ENCODE measurements around the gene EFNA1. TPM values are rescaled to one million over a fixed set of nuclear protein-coding genes. Genes with fewer than 3 reads are reported as not detected.

Gene EFNA1
- total and polyA plus RNA-seq, 2 of the 13 experiments (the other 11 are each of a cell fraction or from before 2014, with no cell fraction given) = 81.8 to 874 TPM

DNA sequence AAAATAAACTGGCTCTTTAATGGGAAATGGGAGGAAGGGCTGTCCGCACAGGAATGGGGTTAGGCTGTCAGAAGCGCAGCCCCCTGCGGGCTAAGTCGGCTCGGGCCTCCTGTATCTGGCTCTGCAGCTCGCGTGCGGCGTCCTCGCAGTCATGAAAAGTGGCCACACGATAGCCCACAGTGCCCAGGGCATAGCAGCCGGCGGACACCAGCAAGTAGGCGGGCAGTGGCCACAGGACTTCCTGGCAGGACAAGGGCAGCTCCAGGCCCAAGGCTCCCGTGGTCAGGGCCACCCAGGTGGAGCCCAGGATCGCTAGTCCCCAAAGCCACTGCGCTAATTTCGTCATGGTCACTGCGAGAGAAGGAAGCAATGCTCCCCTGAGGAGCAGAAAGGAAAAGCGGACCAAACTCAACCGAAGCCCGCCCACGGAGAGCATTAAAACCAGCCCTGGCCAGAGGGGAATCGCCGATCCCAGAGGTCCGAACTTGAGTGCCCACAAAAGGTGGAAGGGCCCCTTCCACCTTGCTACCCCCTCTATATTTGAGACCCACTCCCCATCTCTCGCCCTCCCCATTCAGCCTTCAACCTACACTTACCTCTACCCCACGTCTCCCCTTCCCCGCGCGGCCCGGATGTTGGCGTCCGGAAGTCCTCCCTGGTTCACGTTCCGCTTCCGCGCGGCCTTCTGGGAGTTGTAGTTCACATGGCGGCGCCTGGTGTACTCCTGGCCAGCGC lies 12.4 kb downstream of the EFNA1 start, which contains the start of gene DPM3 (continued):
- TF ChIP-seq, protein P1, sequence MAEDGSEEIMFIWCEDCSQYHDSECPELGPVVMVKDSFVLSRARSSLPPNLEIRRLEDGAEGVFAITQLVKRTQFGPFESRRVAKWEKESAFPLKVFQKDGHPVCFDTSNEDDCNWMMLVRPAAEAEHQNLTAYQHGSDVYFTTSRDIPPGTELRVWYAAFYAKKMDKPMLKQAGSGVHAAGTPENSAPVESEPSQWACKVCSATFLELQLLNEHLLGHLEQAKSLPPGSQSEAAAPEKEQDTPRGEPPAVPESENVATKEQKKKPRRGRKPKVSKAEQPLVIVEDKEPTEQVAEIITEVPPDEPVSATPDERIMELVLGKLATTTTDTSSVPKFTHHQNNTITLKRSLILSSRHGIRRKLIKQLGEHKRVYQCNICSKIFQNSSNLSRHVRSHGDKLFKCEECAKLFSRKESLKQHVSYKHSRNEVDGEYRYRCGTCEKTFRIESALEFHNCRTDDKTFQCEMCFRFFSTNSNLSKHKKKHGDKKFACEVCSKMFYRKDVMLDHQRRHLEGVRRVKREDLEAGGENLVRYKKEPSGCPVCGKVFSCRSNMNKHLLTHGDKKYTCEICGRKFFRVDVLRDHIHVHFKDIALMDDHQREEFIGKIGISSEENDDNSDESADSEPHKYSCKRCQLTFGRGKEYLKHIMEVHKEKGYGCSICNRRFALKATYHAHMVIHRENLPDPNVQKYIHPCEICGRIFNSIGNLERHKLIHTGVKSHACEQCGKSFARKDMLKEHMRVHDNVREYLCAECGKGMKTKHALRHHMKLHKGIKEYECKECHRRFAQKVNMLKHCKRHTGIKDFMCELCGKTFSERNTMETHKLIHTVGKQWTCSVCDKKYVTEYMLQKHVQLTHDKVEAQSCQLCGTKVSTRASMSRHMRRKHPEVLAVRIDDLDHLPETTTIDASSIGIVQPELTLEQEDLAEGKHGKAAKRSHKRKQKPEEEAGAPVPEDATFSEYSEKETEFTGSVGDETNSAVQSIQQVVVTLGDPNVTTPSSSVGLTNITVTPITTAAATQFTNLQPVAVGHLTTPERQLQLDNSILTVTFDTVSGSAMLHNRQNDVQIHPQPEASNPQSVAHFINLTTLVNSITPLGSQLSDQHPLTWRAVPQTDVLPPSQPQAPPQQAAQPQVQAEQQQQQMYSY (CRISPR knock-in tag; IDR thresholded peaks at IDR 0.05) = no peak
- TF ChIP-seq ZNF335 (CRISPR knock-in tag; IDR thresholded peaks at IDR 0.05) (no peak), POLR2A (IDR thresholded peaks at IDR 0.05; ENCODE audit: insufficient read depth in 1 of 2, low read depth in 2 of 2, low read length in 2 of 2) (peak; percentile 33 to 66; a peak in 1 of 4 replicates), FOXK1 (CRISPR knock-in tag; IDR thresholded peaks at IDR 0.05; ENCODE audit: borderline replicate concordance, low read depth) (peak; percentile 76; the same call in 1 of the 2 replicates), GATA4 (IDR thresholded peaks at IDR 0.05; ENCODE audit: borderline replicate concordance, low read depth) (no peak), KDM1A (CRISPR knock-in tag; IDR thresholded peaks at IDR 0.05) (no peak), MAFF (IDR thresholded peaks at IDR 0.05; ENCODE audit: low read depth, low read length) (no peak), KMT2B (CRISPR knock-in tag; IDR thresholded peaks at IDR 0.05) (peak; percentile 79), RFXAP (CRISPR knock-in tag; IDR thresholded peaks at IDR 0.05; ENCODE audit: borderline replicate concordance) (no peak), POGZ (CRISPR knock-in tag; IDR thresholded peaks at IDR 0.05) (peak; percentile 11; the same call in 1 of the 2 replicates), ARID2 (CRISPR knock-in tag; IDR thresholded peaks at IDR 0.05; ENCODE audit: borderline replicate concordance) (no peak), ZFP36 (IDR thresholded peaks at IDR 0.05; ENCODE audit: borderline replicate concordance, low read depth, low read length, partially characterized antibody) (no peak), RARG (CRISPR knock-in tag; IDR thresholded peaks at IDR 0.05; ENCODE audit: low read depth) (no peak), BCL6 (CRISPR knock-in tag; IDR thresholded peaks at IDR 0.05) (peak; percentile 7; the same call in 1 of the 2 replicates), MEF2D (CRISPR knock-in tag; IDR thresholded peaks at IDR 0.05) (peak; percentile 61), ZIK1 (CRISPR knock-in tag; IDR thresholded peaks at IDR 0.05; ENCODE audit: borderline replicate concordance, low read depth) (0 out of 2 replicates have a peak, but pooled peaks have one; percentile 76), SETDB1 (CRISPR knock-in tag; IDR thresholded peaks at IDR 0.05; ENCODE audit: borderline replicate concordance) (no peak), FLYWCH1 (CRISPR knock-in tag; IDR thresholded peaks at IDR 0.05) (no peak), FOXM1 (CRISPR knock-in tag; IDR thresholded peaks at IDR 0.05) (no peak), MTA3 (CRISPR knock-in tag; IDR thresholded peaks at IDR 0.05) (no peak), SATB2 (CRISPR knock-in tag; IDR thresholded peaks at IDR 0.05) (no peak), ZMYM3 (CRISPR knock-in tag; IDR thresholded peaks at IDR 0.05) (no peak), RFX3 (CRISPR knock-in tag; IDR thresholded peaks at IDR 0.05) (no peak), ZNF331 (CRISPR knock-in tag; IDR thresholded peaks at IDR 0.05) (no peak; the same call in 1 of the 2 replicates), GABPA (IDR thresholded peaks at IDR 0.05; ENCODE audit: low read depth, low read length) (peak; percentile 98), GABPA (CRISPR knock-in tag; IDR thresholded peaks at IDR 0.05; ENCODE audit: low read depth) (peak; percentile 100), ZNF3 (CRISPR knock-in tag; IDR thresholded peaks at IDR 0.05) (no peak)
- TF ChIP-seq, protein P2, sequence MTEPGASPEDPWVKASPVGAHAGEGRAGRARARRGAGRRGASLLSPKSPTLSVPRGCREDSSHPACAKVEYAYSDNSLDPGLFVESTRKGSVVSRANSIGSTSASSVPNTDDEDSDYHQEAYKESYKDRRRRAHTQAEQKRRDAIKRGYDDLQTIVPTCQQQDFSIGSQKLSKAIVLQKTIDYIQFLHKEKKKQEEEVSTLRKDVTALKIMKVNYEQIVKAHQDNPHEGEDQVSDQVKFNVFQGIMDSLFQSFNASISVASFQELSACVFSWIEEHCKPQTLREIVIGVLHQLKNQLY (CRISPR knock-in tag; IDR thresholded peaks at IDR 0.05) = no peak
- TF ChIP-seq, protein P3, sequence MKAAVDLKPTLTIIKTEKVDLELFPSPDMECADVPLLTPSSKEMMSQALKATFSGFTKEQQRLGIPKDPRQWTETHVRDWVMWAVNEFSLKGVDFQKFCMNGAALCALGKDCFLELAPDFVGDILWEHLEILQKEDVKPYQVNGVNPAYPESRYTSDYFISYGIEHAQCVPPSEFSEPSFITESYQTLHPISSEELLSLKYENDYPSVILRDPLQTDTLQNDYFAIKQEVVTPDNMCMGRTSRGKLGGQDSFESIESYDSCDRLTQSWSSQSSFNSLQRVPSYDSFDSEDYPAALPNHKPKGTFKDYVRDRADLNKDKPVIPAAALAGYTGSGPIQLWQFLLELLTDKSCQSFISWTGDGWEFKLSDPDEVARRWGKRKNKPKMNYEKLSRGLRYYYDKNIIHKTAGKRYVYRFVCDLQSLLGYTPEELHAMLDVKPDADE (CRISPR knock-in tag; IDR thresholded peaks at IDR 0.05) = no peak

Data from HepG2 (cell line).